ENCODE measurements around the gene LAMTOR4. TPM values are rescaled to one million over a fixed set of nuclear protein-coding genes. Genes with fewer than 3 reads are reported as not detected.
A peak's percentile ranks its signal among the peaks of the same experiment; 100 is the strongest.

Gene LAMTOR4
- total and polyA plus RNA-seq, 2 of the 13 experiments (the other 11 are each of a cell fraction or from before 2014, with no cell fraction given): 115 to 118 TPM

DNA sequence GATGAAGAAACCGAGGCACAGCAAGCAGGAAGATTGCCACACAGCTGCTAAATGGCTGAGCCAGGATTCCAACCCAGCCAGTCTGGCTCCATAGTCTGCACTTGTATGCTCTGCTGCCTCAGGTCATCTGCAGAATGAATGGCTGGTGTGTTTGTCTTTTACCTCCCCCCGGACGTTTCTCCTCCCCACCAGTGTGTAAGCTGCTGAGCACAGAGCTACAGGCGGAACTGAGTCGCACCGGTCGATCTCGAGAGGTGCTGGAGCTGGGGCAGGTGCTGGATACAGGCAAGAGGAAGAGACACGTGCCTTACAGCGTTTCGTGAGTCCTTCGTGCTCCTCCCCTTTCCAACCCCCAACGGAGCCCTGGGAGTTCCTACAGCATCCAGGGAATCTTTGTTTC, 26.7 kb upstream of the LAMTOR4 start (continued):
- TF ChIP-seq, protein P1, sequence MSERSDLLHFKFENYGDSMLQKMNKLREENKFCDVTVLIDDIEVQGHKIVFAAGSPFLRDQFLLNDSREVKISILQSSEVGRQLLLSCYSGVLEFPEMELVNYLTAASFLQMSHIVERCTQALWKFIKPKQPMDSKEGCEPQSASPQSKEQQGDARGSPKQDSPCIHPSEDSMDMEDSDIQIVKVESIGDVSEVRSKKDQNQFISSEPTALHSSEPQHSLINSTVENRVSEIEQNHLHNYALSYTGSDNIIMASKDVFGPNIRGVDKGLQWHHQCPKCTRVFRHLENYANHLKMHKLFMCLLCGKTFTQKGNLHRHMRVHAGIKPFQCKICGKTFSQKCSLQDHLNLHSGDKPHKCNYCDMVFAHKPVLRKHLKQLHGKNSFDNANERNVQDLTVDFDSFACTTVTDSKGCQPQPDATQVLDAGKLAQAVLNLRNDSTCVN (CRISPR knock-in tag; IDR thresholded peaks at IDR 0.05; ENCODE audit: borderline replicate concordance): peak; percentile 49; the same call in 1 of the 2 replicates
- TF ChIP-seq SIN3A (IDR thresholded peaks at IDR 0.05; ENCODE audit: borderline replicate concordance, low read depth, low read length) (peak; percentile 65; the same call in 1 of the 2 replicates), MXI1 (IDR thresholded peaks at IDR 0.05; ENCODE audit: borderline replicate concordance, low read depth, low read length) (peak; percentile 53; the same call in 1 of the 3 replicates), SKI (IDR thresholded peaks at IDR 0.05; ENCODE audit: partially characterized antibody) (peak; percentile 44), MBNL3 (CRISPR knock-in tag; conservative IDR thresholded peaks at IDR 0.05) (no peak), ARNTL (CRISPR knock-in tag; IDR thresholded peaks at IDR 0.05) (peak; percentile 86), SAFB2 (CRISPR knock-in tag; IDR thresholded peaks at IDR 0.05; ENCODE audit: borderline replicate concordance, low read depth) (0 out of 2 replicates have a peak, but pooled peaks have one; percentile 24), THAP11 (CRISPR knock-in tag; IDR thresholded peaks at IDR 0.05) (peak; percentile 72)
- TF ChIP-seq, protein P2, sequence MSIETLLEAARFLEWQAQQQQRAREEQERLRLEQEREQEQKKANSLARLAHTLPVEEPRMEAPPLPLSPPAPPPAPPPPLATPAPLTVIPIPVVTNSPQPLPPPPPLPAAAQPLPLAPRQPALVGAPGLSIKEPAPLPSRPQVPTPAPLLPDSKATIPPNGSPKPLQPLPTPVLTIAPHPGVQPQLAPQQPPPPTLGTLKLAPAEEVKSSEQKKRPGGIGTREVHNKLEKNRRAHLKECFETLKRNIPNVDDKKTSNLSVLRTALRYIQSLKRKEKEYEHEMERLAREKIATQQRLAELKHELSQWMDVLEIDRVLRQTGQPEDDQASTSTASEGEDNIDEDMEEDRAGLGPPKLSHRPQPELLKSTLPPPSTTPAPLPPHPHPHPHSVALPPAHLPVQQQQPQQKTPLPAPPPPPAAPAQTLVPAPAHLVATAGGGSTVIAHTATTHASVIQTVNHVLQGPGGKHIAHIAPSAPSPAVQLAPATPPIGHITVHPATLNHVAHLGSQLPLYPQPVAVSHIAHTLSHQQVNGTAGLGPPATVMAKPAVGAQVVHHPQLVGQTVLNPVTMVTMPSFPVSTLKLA (IDR thresholded peaks at IDR 0.05): 0 out of 2 replicates have a peak, but pooled peaks have one; percentile 9
- TF ChIP-seq, protein P3, sequence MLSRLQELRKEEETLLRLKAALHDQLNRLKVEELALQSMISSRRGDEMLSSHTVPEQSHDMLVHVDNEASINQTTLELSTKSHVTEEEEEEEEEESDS (CRISPR knock-in tag; IDR thresholded peaks at IDR 0.05; ENCODE audit: borderline replicate concordance): no peak
- TF ChIP-seq, protein P4, sequence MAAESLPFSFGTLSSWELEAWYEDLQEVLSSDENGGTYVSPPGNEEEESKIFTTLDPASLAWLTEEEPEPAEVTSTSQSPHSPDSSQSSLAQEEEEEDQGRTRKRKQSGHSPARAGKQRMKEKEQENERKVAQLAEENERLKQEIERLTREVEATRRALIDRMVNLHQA (CRISPR knock-in tag; IDR thresholded peaks at IDR 0.05): no peak
- TF ChIP-seq, protein P5, sequence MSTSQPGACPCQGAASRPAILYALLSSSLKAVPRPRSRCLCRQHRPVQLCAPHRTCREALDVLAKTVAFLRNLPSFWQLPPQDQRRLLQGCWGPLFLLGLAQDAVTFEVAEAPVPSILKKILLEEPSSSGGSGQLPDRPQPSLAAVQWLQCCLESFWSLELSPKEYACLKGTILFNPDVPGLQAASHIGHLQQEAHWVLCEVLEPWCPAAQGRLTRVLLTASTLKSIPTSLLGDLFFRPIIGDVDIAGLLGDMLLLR (CRISPR knock-in tag; IDR thresholded peaks at IDR 0.05): 0 out of 2 replicates have a peak, but pooled peaks have one; percentile 41
- TF ChIP-seq, protein P6, sequence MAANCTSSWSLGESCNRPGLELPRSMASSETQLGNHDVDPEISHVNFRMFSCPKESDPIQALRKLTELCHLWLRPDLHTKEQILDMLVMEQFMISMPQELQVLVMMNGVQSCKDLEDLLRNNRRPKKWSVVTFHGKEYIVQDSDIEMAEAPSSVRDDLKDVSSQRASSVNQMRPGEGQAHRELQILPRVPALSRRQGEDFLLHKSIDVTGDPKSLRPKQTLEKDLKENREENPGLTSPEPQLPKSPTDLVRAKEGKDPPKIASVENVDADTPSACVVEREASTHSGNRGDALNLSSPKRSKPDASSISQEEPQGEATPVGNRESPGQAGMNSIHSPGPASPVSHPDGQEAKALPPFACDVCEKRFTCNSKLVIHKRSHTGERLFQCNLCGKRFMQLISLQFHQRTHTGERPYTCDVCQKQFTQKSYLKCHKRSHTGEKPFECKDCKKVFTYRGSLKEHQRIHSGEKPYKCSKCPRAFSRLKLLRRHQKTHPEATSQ (CRISPR knock-in tag; IDR thresholded peaks at IDR 0.05; ENCODE audit: borderline replicate concordance): no peak
- TF ChIP-seq, protein P7, sequence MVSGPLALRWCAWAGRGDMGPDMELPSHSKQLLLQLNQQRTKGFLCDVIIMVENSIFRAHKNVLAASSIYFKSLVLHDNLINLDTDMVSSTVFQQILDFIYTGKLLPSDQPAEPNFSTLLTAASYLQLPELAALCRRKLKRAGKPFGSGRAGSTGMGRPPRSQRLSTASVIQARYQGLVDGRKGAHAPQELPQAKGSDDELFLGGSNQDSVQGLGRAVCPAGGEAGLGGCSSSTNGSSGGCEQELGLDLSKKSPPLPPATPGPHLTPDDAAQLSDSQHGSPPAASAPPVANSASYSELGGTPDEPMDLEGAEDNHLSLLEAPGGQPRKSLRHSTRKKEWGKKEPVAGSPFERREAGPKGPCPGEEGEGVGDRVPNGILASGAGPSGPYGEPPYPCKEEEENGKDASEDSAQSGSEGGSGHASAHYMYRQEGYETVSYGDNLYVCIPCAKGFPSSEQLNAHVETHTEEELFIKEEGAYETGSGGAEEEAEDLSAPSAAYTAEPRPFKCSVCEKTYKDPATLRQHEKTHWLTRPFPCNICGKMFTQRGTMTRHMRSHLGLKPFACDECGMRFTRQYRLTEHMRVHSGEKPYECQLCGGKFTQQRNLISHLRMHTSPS (CRISPR knock-in tag; IDR thresholded peaks at IDR 0.05; ENCODE audit: low read depth): no peak
- TF ChIP-seq, protein P8, sequence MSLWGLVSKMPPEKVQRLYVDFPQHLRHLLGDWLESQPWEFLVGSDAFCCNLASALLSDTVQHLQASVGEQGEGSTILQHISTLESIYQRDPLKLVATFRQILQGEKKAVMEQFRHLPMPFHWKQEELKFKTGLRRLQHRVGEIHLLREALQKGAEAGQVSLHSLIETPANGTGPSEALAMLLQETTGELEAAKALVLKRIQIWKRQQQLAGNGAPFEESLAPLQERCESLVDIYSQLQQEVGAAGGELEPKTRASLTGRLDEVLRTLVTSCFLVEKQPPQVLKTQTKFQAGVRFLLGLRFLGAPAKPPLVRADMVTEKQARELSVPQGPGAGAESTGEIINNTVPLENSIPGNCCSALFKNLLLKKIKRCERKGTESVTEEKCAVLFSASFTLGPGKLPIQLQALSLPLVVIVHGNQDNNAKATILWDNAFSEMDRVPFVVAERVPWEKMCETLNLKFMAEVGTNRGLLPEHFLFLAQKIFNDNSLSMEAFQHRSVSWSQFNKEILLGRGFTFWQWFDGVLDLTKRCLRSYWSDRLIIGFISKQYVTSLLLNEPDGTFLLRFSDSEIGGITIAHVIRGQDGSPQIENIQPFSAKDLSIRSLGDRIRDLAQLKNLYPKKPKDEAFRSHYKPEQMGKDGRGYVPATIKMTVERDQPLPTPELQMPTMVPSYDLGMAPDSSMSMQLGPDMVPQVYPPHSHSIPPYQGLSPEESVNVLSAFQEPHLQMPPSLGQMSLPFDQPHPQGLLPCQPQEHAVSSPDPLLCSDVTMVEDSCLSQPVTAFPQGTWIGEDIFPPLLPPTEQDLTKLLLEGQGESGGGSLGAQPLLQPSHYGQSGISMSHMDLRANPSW (CRISPR knock-in tag; IDR thresholded peaks at IDR 0.05; ENCODE audit: borderline replicate concordance): no peak
